Activated CD8-positive, alpha-beta memory T cell treated with anti-CD3 and anti-CD28 coated beads for 24 hours (primary cell): ENCODE measurements around the gene GRIN1.

Source experiments
- DNase-seq: peaks from one replicate; pipeline ENCODE4 v3.0.0-alpha.2; 2020

GRIN1 gene

GRCh38 chr9:137138722-137139467, at the start of gene GRIN1:
Gene GRIN1 (plus strand): TSS chr9:137139154. CDS start chr9:137139487, 333 bp downstream.
- DNase-seq: no peak

DNA sequence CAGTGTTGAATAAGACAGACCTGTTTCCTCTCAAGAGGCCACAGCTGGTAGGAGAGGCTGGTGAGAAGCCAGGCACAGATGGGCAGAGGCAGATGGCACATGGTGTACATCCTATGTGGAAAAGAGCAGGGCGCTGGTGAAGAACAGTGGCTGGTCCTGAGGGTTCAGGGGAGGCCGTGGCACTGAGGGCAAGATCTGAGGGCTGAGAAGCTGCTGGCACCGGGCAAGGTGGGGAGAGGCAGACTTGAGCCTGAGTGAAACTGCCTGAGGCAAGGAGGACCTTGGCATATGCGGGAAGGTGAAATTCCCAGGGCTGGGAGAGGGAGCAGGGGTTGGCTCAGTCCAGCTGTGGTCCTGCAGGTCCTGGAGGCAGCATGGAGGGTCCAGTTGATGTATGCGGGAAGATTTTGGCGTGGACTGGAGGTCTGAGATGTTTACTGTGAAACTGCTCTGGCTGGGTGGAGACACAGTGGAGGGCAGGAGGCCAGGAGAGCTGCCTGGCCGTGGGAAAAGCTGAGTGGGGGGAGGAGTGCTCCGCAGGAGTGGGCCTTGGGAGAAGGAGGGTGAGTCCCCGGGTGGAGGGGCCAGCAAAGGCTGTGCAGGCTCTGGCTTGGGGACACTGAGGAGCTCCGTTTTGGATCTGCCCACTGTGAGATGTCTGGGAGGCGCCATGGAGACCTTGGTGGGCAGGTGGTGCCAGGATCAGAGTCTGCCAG, 49.6 kb upstream of the GRIN1 start:
- DNase-seq: no peak

- peak; percentile 90 for DNase-seq
These were observed 43.1 kb upstream of the GRIN1 start for GRCh38 chr9:137095664-137096517.

- DNase-seq: no peak
These were observed 42.0 kb upstream of the GRIN1 start for GRCh38 chr9:137096785-137097546.

DNA sequence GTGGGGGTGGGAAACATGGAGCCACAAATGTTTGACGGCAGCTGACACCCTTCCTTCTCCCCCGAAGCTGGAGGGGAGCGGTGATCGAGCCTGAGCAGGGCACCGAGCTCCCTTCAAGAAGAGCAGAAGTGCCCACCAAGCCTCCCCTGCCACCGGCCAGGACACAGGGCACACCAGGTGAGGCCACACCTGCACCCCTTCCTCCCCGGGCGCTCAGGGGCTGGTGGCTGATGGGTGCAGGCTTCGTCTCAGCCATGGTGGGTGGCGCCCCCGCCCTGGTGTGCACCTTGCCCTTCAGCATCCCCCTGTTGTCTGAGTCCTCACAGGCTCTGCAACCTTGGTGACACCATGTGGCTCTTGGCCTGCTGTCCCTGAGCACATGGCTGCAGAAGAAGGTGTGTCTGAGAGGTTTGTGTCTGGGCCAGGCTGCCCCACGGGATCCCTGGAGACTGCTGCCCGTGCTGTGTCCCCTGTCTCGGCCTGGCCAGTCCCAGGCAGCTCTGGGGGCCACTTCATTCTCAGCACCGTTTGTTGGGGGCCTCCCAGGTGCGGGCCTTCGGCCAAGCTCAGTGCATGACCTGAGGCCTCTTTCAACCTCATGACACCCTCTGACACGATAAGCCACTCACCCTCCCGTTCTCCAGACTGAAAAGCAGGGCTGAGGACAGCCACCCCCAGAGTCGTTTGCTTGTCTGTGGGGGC, 41.0 kb upstream of the GRIN1 start:
- DNase-seq: no peak

- DNase-seq: no peak
These were observed 39.7 kb upstream of the GRIN1 start for GRCh38 chr9:137099231-137099630.

- DNase-seq: no peak
These were observed 35.6 kb upstream of the GRIN1 start for GRCh38 chr9:137103206-137103999.

DNA sequence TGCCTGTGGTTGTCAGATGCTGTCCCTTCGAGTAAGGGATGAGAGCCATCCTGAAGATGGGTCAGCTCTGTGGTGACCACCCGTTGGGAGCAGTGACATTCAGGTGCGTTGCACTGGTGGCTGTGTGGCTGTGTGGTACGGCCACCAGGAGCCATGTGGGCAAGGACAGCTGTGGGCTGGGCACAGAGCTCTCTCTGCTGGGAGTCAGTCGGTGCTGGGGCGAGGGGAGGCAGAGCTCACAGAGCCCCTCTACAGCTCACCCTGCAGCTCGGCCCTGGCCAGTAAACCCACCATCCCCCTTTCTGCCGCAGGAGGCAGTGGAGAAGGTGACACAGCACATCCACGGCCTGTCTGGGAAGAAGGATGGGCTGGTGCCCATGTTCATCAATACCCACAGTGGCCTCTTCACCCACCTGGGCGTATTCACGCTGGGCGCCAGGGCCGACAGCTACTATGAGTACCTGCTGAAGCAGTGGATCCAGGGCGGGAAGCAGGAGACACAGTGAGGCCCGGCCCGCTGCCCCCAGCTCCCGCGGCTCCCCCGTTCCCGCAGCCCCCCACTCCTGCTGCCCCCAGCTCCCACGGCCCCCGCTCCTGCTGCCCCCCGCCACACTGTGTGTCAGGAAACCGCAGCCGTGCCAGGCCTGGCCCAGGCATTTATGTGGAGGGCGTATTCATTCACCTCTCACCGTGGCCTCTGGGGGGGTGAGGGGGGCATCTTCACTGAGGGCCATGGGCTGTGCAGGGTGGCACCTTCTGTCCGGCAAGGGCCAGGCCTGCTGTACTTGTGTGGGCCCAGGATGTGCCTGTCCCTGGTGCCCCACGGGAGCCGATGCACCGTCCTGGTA, 32.9 kb upstream of the GRIN1 start:
- no peak for DNase-seq

GRCh38 chr9:137106662-137107250, 32.2 kb upstream of the GRIN1 start:
- no peak for DNase-seq

GRCh38 chr9:137107312-137107921, 31.5 kb upstream of the GRIN1 start:
- DNase-seq: no peak

DNA sequence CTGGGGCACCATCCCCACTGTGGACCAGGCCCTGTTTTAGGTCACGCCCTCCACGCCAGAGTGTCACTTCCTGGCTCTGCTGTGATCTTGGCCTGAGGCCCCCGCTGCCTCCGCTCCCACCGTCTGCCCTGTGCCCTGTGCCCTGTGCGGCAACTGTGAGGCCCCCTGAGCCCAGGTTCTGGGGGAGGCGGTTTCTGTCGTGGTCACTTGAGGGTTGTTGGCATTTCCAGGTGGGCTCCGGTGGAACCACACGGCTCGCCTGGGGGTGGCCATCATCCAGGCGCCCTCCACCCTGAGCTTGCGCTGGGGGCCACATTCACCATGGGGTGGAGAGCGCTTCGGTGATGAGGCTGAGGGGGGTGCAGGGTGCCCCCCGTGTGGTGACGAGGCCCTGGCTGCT, 31.0 kb upstream of the GRIN1 start:
- DNase-seq: no peak

- no peak for DNase-seq
These were observed 30.2 kb upstream of the GRIN1 start for GRCh38 chr9:137108608-137109249.

DNA sequence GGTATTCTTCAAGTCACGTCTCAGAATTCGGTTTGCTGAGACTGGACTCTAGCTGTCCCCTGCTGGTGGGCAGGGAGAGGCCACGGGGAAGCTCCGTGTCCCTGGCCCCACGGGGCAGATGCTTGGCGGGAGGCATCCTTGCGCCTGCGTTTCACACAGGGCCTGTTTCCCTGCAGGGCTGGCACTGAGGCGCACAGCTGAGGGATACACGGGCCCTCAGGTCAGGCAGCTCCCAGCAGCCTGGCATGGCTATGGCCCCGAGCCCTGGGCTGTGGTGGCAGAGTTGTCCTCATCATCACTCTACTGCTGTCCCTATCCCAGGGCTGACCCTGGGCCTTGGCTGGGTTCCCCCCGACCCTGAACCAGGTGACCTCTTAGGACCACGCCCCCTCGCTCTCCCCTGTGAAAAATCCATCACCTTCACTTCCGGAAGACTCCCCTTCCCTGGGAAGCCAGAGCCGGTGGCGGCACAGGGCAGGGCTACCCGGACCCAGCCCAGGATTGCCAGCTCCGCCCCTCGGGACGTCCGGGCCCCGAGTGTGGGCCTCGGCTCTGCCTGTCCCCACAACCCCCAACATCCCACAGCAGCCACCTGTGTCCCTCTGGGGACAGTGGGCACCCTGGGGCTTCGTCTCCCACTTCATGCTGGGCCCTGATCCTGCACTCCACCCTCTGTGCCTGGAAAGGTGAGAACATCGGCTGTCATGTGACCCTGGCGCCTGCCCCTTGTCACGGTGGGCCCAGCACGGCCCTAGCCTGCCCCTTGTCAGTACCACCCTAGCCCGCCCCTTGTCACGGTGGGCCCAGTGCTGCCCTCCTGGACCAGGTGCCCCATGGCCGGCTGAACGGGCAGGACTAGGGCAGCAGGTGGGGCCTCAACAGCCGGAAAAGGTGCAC, 29.5 kb upstream of the GRIN1 start:
- DNase-seq: no peak

DNA sequence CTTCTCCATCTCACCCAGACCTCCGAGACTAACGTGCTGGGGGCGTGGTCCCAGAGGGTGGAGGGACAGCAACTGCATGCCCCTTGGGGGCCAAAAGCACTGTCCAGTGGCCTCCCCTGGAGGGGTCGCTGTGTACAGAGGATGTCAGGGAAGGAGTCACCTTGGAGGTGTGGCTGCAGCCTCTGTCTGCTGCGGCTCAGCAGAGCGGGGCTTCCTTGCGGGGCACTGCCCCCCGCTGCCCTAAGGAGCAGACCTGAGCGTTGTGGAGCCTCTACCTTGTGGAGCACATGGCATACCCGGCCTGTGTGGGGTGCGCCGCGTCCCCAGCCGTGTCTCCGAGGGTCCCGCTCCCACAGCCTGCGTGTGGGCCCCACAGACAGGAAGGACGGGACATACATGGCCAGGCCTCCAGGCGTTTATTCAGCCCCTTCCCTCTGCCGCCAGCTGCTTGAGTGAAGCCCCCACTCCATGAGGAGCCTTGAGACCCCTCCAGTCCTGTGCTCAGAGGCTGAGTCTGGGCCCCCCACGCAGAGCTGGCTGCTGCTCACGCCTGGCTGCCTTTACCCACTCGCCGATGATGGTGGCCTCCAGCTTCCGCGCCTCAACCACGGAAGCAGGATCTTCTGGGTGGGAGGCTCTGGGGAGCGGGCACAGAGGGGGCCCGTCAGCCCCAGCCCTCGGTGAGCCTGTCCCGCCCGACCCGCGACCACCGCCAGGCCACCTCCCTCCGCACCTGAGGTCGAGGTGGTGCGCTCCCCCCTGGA, 28.6 kb upstream of the GRIN1 start:
- DNase-seq: no peak

DNA sequence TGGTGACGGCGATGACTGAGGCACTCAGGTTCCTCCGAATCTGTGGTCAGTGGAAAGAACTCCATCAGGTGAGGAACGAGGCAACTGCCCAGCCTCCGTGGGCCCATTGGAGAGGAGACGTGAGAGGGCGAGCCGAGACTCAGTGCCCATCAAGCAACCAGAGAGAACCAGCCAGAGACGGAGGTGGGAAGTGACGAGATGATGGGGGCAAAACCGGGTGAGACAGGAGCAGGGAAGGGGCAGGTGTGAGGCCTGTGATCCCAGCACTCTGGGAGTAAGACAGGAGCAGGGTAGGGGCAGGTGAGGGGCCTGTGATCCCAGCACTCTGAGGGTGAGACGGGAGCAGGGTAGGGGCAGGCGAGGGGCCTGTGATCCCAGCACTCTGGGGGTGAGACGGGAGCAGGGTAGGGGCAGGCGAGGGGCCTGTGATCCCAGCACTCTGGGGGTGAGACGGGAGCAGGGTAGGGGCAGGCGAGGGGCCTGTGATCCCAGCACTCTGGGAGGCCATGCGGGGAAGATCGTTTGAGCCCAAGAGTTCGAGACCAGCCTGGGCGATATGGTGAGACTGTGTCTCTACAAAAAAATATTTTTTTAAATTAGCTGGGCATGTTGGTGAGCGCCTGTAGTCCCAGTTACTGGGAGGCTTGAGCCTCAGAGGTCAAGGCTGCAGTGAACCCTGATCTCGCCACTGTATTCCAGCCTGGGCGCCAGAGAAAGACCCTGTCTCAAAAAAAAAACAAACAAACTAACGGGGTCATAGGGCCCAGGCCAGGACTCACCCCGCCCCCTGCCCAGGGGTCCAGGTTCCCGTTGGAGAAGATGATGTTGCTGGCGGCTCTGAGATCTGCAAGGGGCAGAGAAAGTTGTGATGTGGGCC, 27.8 kb upstream of the GRIN1 start:
- no peak for DNase-seq
